GM19455 (cell line): ENCODE measurements around the gene RAB3GAP1.

Source experiments
- ATAC-seq: cut with Tn5 transposase; IDR thresholded peaks from one replicate; pipeline ENCODE4 v1.9.1; 2021; ENCODE audit not compliant: unreplicated experiment

RAB3GAP1 gene

DNA sequence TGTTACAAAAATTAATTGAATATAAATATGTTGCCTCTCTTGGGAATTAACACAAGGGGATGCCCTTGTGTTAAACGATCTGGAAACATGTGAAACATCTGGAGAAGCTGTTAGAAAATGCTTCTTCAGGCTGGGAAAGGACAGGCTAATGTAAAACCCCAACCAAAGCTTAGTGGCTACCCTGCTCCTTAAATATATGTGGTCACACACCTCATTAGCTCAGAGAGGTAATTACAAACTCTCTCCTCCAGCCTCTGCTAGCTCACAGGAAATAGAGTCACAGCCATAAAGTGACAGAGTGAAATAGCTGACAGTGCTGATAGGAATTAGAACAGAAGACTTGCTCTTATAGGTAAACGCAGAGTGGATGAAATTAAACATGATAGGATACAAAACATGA is 155.9 kb downstream of the RAB3GAP1 start:
- no peak for ATAC-seq

DNA sequence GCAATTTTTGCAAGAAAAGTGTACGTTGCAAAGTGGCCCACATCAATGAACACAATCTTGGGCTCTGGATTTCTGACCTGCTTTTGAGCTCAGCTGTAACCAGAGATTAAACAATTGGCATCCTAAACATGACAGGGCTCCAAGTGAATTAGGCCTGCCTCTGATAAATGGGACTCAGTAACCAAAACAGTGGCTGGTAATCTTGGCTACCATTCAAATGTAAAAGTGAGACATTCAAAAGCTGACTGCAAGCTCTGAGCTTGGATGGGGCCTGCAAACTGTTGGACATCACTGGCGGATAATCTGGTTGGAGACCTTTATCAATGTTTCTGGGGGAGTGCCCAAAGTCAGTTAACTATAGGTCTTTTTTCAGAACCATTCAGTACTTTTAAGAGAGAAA is 160.7 kb downstream of the RAB3GAP1 start:
- ATAC-seq: no peak

DNA sequence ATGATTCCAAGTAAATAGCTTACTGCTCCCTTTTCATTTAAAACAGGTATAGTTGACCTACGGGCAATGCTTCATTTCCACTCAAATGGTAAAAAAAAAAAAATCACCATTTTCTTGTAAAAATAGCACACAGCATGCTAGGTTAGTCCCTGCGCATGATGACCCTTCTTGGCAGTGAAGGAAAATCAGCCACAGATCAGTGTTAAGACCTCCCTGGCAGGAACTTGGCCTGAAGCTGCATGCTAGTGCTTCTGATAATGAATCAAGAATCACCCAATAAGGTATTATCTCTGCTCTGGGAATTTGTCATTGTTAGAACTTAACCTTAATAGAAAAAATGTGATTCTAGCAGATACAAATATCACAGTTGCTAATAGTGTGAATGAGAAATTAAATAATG is 166.3 kb downstream of the RAB3GAP1 start:
- no peak for ATAC-seq

DNA sequence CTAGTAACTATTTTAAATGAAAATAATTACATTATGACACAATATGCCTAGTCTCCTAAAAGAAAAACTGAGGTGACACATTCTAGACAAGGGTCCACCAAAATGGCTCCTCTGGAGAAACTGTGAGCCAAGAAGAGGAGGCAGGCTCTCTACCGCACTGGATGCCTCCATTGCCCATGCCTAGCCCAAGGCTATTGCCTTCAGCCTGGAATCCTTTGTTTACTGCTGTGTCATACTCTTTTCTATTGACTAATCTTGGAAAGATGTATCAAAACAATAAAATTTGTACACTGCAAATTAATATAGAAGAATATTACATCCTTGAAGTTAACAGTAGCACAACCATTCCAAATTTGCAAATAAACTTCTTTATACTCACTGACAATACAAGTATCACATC is 167.1 kb downstream of the RAB3GAP1 start:
- ATAC-seq: no peak
